HG03025 (cell line): ENCODE measurements around the gene SPDYE1.
"Not testable (repeated sequence)": the region's sequence is repeated elsewhere in the genome, so short reads cannot be mapped to it uniquely, and the experiment has no call there.

Experiments used
- ATAC-seq: cut with Tn5 transposase; IDR thresholded peaks from one replicate; pipeline ENCODE4 v1.9.1; 2021; ENCODE audit warnings: mild to moderate bottlenecking, moderate library complexity; ENCODE audit not compliant: unreplicated experiment, low FRiP score

SPDYE1 gene

DNA sequence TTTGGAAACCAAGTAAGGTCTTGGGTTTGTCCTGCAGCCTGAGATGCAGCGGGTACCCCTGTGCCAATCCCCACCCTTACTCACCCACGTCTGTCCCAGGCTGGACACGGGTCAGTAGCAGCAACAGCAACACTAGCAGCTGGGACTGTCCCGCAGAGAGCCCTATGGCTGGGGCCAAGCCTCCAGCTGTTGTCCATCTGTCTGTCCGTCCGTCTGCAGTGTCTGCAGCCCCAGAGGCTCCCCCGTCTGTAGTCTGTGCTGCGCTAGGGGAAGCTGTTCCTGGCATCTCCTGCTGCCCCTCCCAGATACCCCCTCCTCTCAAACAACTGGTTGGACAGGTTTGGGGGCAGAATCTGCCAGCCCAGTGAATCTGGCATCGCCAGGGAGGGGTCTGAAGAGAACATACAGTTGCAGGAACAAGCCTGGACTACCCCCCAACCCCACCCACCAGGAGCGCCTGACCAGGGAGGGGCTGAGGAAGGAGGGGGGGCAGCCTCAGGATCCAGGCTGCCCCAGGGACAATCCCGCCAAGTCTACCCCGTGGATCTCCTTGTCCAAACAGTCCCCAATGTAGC is 7.6 kb upstream of the SPDYE1 start:
- not testable (repeated sequence) for ATAC-seq

DNA sequence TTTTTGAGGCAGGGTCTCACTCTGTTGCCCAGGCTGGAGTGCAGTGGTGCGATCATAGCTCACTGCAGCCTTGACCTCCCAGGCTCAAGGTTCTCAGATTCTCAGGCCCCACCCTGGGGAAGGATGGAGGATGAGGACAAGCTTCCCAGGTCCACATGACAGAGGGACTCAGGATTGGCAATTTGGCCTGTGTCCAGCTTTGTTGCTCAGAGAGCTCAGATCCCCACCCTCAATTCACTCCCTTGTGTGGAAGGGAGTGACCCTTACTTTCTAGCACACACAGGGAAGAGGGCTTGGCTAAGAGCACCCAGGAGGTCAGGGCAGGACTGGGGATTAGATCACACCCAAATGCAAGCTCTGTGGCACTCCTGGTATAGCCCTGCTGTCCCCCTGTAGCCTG is 6.9 kb upstream of the SPDYE1 start:
- not testable (repeated sequence) for ATAC-seq

DNA sequence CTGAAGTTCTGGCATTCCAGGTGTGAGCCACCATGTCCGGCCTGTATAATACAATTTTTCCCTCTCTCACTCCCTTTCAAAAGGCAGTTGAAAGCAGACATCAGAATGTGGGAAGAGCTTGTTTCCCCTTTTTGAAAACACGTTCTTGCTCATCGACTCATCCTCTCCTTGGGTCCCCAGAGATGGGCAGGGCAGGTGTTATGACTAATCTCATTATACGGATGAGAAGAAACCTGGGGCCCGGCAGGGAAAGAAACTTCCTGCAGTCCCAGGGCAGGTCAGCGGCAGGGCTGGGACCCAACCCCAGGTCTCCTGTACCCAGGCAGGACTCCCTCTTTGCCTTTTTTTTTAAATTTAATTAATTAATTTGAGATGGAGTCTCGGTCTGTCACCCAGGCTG is 4.8 kb upstream of the SPDYE1 start:
- peak; percentile 77 for ATAC-seq

DNA sequence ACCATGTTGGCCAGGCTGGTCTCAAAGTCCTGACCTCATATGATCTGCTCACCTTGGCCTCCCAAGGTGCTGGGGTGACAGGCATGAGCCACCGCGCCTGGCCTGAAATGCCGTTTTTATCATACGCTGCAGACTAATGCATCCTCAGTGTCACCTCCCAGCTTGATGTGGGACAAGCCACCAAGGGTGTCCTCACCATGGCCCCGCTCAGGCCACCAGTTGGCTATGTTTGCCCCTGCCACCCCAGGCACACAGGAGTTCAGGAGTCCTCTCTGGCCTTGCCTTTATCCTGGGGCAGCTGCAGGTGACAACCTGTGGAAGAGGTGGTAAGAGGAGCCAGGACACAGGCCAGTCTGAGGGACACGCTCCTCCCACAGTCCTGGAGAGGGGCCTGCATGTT is 3.0 kb upstream of the SPDYE1 start:
- ATAC-seq = not testable (repeated sequence)

DNA sequence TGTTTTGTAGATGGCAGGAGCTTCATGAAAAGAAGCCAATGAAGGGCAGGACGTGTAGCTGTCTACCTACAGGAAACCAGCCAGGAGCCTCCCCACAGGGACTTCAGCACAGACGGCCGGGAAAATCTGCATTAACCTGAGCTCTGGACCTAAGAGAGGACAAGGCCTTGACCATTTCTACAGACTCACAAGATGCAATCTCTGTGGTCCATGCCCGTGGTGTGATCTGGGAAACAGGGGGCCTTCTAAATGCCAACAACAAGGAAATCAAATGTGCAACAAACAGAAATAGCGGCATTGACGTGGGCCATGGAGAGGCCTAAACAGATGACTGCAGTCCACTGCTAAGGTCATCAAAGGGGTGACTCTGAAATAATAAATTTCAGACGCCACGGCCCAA is 14.4 kb downstream of the SPDYE1 start:
- ATAC-seq = not testable (repeated sequence)

DNA sequence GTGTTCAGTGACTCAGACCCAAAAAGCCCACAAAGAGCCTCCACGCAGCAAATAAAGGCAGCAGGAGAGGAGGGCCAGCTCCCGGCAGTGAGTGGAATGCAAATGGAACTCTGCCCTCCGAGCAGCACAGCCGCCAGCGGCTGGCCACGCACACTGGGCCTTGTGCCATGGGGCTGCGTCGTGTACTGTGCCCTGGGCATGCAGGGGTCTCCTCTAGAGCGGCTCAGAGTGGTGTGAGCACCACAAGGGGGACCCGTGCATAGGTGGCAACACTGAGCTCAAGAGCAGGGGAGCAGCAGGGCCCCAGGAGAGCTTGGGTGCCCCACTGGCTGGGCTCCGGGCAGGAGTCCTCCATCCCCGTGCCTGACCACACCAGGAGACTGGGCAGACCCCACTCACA is 17.4 kb downstream of the SPDYE1 start:
- ATAC-seq = not testable (repeated sequence)

DNA sequence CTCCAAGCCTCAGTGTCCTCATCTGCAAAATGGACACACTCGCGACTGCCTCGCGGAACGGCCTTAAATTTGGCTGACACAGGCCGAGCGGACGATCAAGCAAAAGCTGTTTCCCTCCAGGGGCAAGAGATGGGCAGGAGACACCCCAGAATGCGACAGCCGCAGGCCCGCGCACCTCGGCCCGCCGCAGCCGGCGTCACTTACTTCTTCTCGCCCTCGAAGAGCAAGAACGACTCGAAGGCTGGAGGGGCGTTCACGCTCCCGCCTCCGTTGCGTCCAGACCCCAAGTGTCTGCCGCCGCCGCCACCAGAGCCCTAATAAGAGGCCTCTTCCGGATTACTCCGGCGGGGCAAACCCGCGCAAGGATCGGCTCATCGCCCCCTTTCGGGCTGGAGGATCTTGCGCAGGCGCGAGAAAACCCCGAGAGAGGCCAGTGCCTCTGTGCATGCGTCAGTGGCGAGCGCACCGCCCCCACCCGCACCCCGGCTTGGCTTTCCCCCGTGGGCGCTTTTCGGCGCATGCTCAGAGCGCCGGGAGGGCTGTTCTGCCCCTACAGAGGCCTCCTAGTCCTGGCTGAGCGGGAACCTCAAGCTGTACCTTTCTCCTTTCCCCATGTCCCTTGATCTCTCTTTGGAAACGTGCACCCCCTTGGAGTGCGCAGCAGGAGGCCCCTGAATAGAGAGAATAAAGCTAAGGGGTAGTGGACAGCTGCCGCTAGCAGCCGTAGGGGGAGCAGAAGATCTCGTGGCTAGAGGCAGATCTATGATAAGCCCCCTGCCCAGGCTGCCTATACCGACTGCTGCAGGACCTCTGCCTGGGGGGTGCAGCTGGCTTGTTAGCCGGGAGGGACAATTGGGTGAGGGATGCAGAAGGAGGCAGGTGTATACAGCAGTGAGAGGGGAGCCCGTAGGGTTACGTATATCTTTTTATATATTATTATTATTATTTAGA is 21.4 kb downstream of the SPDYE1 start:
- peak; percentile 81 for ATAC-seq

DNA sequence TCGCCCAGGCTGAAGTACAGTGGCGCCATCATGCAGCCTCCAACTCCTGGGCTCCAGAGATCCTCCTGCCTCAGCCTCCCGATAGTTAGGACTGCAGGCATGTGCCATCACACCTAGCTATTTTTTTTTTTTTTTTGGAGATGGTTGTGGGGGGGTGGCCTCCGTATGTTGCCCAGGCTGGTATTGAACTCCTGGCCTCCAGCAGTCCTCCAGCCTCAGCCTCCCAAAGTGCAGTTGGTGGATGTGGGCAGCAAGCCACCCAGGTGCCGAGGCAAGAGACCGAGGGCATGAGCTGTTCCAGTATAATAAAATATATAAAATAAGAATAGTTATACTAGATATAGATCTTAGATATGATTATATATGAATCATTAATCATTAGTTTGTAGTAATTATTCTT is 22.1 kb downstream of the SPDYE1 start:
- not testable (repeated sequence) for ATAC-seq

DNA sequence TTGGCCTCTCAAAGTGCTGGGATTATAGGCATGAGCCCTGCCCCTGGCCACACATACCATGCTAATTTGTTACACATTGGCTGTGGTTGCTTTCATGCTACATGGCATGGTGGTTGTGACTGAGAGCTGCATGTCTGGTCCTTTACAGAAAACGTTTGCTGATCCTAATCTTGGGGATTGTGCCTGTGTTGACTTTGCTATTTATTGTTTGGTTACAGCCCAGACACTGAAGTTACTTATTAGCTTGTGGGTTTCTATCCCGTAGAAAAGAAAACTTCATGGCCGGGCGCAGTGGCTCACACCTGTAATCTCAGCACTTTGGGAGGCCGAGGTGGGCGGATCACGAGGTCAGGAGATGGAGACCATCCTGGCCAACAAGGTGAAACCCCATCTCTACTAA is 24.4 kb downstream of the SPDYE1 start:
- not testable (repeated sequence) for ATAC-seq

DNA sequence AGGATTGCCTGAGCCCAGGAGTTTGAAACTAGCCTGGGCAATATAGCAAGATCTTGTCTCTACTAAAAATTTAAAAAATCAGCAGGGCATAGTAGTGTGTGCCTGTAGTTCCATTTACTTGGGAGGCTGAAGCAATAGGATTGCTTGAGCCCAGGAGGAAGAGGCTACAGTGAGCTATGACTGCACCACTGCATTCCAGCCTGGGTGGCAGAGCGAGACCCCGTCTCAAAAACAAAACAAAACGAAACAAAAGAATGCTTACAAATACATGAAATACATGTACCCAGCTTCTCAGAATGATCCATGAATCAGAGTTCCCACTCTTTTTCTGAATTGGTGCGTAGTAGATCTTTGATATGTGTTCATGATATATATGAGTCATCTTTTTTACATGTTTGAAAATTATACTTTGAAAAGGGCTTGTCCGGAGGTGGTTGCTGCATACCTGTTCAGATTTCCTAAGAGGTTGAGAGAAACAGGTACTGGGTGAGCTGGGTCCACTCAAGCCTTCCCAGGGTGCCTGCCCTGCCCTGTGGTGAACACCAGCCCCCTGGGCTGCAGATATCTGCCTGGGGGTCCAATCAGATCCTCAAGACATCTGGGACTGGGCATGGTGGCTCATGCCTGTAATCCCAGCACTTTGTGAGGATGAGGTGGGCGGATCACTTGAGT is 25.2 kb downstream of the SPDYE1 start:
- not testable (repeated sequence) for ATAC-seq

DNA sequence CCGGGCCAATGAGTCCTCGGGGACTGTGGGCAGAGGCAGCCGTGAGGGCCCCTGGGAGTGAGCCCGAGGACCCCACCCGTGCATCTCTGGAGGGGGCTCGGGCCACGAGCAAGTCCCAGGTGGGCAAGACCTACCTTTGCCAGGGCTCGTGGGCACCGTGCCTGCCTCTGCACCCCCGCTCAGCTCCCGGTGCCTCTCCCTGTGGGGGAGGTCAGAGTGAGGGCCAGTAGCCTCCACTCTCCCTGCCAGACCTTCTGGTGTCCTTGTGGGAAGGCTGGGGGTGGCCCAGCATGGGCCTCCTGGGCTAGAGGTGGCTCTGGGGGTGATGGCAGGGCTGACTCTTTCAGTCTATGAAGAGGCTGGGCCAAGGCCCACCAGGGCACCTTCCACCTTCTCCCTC is 31.7 kb downstream of the SPDYE1 start:
- ATAC-seq = not testable (repeated sequence)

DNA sequence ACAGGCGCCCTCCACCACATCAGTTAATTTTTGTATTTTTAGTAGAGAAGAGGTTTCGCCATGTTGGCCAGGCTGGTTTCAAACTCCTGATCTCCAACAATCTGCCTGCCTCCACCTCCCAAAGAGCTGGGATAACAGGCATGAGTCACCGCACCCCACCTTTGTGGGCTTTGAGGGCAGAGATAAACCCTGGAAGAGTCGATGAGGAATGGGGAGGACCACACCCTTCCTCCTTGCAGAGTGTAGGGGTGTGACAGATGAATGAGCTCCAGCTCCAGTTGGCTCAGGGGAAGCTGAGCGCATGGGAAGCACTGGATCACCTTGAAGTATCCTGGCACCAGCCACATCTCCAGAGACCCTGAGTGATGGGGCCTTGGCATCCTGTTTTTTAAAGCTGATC is 32.3 kb downstream of the SPDYE1 start:
- not testable (repeated sequence) for ATAC-seq

DNA sequence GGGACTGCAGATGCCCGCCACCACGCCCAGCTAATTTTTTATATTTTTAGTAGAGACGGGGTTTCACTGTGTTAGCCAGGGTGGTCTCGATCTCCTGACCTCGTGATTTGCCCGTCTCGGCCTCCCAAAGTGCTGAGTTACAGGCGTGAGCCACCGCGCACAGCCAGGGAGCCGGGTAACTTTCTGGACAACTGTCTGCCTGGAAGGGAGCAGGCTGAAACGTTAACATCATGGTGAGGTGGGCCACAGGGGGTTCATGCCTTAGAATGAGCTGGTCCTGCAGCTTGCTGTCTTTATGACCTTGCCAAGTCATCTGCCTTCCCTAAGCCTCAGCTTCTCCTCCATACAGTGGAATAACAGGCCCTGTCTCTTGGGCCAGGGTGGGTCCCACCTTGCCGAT is 33.6 kb downstream of the SPDYE1 start:
- ATAC-seq = not testable (repeated sequence)

DNA sequence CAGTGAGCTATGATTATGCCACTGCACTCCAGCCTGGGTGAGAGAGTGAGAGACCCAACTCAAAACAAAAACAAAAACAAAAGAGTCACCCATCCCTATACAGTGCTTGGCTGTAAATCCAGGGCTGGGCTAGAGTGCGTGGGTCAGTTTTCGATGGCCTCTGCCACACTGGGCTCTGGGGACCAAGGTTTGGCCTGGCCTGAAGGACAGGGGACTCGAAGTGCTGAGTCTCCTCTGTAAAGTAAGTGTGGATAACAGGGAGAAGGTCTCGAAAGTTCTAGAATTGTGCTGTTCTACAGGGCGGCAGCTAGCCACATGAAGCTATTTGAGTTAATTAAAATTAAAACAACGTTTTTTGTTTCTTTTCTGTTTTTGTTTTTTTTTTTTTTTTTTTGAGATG is 34.3 kb downstream of the SPDYE1 start:
- ATAC-seq = not testable (repeated sequence)

DNA sequence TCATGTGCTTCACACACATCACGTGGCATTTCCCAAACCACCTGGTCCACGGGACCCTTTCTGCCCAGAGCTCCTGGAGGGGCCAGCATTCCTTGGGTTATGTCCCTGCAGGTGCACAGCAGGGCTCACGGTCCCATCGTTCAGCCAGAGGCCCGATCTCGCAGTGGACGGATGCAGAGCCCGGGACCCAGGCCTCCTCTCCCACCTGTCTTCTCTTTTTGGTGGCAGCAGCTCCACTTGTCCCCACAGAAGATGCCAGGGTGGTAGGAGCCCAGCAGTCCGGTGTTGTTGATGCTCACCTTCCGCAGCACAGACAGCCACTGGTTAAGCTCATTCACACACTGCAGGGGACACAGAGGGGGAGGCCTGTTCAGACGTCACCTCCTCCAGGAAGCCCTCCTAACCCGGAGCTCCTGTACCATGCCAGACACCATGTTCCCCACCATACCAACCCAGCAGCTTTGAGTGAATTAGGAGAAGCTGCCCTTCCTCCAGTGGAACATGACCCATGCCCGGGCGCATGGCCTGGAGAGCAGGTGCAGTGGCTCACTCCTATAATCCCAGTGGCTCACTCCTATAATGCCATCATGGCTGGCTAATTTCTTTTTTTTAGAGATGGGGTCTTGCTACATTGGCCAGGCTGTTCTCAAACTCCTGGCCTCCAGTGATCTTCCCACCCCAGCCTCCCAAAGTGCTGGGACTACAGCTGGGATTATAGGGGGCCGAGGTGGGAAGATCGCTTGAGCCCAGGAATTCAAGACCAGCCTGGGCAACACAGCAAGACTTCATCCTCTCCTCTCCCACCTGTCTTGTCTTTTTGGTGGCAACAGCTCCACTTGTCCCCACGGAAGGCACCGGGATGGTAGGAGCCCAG is 36.5 kb downstream of the SPDYE1 start:
- ATAC-seq = not testable (repeated sequence)

DNA sequence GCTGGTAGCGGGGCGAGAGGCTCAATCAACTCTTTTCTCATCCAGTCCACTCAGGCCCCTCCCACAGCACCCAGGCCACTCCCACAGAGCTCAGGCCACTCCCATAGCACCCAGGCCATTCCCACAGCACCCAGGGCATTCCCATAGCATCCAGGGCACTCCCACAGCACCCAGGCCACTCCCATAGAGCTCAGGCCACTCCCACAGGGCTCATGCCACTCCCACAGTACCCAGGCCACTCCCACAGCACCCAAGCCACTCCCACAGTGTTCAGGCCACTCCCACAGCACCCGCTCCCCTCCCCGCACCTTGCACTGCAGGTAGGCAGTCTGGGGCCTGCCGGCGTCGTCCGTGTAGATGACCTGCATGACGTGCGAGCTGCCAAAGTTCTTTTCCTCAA is 38.7 kb downstream of the SPDYE1 start:
- not testable (repeated sequence) for ATAC-seq

DNA sequence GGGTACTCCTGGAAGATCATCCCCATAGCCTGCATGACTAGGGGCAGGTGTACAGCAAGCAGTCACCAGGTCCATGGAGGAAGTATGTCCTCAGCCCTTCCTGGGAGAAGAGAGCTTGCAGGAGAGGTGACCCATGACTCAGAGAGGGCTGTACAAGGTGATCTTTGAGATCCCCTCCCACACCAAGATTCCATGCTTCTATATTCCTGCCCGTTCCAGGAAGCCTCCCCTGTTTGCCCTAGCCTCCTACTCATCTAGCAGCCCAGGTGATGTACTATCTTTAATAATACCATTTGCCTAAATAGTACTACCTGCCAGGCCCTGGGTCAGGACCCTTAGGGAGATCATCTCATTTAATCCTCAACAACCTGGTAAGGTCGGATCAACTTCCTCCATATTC is 40.3 kb downstream of the SPDYE1 start:
- ATAC-seq = not testable (repeated sequence)

DNA sequence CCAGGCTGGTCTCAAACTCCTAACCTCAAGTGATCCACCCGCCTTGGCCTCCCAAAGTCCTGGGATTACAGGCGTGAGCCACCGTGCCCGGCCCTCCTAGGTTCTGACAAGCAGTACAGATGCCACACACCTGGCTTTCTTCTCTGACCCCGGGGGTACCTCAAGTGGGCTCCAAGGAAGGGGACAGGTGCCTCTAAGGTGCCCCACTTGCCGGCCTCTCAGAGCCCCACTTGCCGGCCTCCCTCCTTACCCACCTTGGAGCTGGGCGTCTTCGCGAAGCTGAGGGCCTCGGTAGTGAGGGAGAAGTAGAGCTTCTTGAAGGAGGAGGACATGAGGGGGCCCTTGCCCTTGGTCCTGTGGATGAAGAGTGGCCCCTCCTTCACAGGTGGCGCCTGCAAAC is 40.9 kb downstream of the SPDYE1 start:
- not testable (repeated sequence) for ATAC-seq

DNA sequence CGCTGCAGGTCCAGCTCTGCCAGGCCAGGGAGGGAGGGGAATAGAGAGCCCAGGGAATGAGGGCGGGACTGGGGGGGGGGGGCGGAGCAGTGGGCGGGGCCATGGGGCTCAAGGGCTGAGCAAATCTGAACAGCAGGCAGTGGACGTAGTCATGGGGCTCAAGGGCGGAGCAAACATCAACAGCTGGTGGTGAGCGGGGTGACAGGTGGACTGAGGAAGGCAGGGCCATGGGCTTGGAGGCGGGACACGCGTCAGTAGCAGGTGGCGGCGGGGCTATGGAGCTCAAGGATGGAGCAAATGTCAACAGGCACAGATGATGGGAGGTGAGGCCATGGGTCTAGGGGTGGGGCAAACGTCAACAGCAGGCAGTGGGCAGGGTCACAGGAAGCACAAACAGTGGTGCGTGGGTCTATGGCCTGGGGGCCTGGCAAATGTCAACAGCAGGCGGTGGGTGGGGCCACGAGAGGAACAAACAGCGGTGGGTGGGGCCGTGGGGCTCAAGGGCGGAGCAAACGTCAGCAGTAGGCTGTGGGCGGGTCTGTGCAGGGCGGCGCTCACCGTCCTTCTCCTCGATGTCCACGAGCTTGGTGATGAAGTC is 41.4 kb downstream of the SPDYE1 start:
- ATAC-seq = peak; percentile 54
